ENCODE data around the gene IMP4.

GRCh38 chr2:130304726-130305125 is 38.0 kb upstream of the IMP4 start:
- TF ChIP-seq CEBPB (IDR thresholded peaks at IDR 0.05; ENCODE audit: low read depth, low read length) (no peak), CTCF (conservative IDR thresholded peaks at IDR 0.05; ENCODE audit: low read depth, low read length) (no peak), RAD21 (IDR thresholded peaks at IDR 0.05; ENCODE audit: low read length) (no peak), POLR2A (IDR thresholded peaks at IDR 0.05; ENCODE audit: low read depth, low read length) (no peak), NFE2L2 (IDR thresholded peaks at IDR 0.05; ENCODE audit: low read depth, low read length) (no peak)
